T-helper 22 cell (primary cell): ENCODE data around the gene TFB2M.

Experiments used
- DNase-seq: peaks from one replicate; pipeline ENCODE4 v3.0.0-alpha.2; 2020; ENCODE audit warnings: low read depth

The TFB2M gene

DNA sequence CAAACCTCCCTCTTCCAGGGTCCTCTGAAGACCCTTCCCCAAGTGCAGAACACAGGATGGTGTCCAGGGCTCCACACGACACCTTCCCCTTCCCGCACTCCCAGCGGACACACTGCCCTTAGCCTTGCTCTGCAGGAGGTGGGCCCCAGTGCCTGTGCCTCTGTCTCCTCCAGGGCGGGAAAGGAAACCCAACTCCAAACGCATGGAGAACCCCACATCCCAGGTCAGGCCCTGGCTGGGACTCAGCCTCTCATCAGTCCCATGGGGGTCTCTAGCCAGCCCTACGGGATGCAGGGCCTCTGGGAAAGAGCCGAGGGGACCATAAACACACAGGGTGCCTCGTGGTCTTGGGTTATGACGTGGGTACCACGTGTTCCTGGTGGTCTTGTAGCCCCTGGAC, 53.4 kb downstream of the TFB2M start:
- no peak for DNase-seq

DNA sequence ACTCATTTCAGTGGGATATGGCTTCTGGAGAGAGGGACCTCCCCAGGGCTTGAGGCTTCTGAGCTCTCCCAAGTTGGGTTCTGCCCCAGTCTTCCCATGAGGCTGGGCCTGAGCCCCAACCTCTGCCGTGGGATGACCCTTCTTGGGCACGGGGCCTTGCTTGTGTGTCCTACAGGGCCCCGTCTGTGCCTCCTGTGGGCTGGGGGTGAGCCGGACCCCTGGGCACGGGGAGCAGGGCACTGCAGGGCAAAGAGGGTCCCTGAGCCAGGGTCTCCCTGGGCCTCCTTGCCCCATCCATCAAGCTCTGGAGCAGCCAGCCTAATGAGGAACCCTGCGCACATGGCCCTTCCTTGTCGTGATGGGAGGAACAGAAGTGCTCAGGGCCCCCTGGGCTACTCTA, 53.8 kb downstream of the TFB2M start:
- DNase-seq, result no peak

DNA sequence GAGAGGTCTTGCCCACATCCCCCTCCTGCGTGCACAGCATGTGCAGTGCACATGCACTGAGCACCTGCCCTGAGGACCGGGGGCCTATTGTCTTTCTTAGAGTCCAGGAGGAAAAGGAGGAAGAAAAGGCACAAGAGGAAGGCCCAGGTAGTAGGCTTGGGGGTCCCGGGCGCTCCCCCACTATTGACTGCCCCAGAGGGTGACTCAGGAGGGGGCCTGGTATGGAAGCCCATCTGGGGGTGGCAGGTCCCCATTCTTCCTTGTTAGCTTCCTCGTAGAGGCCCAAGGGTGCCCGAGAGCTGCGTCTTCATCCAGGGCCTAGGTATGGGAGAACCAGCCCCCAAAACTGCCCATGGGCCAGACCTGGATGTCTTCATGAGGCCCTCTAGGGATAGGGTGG, 54.9 kb downstream of the TFB2M start:
- DNase-seq, result no peak

DNA sequence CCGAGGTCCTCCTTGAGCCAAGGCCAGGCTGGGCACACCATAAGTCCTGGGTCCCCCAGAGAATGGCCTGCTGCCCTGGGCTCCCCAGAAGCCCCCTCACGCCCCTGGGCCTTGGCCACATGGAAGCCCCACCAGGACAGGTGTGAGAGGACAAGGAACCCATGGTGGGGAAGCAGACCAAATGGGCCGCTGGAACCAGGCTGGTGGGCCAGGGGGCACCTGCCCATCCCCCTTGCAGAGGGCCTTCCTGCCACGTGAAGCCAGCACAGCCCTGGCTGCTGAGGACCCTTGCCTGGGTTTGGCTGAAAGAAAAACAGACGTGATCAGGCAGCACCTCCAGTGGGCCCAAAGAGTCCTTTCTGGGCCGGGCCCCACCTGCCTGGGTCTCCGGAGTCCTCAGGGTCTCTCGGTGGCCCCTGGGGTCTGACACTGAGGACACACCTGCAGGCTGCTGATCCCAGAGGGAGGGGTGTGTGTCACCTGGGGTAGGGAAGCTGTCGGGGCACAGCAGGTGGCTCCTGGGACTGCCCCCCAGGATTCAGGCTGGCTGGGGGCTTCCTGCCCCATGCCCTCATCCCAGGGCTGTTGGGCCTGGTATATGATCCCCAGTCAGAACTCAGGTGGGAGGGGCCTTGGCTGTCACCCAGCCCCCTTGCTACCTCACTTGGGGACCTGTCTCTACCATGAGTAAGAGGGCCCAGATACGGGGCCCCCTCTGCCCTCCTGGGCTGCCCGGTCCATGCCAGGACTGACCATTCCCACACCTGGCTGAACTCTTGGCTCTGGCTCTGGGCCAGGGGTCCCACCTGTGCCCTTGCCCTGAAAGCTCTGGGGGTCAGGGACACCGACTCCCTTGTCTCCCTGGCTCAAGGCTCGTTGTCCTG, 55.7 kb downstream of the TFB2M start:
- no peak for DNase-seq

DNA sequence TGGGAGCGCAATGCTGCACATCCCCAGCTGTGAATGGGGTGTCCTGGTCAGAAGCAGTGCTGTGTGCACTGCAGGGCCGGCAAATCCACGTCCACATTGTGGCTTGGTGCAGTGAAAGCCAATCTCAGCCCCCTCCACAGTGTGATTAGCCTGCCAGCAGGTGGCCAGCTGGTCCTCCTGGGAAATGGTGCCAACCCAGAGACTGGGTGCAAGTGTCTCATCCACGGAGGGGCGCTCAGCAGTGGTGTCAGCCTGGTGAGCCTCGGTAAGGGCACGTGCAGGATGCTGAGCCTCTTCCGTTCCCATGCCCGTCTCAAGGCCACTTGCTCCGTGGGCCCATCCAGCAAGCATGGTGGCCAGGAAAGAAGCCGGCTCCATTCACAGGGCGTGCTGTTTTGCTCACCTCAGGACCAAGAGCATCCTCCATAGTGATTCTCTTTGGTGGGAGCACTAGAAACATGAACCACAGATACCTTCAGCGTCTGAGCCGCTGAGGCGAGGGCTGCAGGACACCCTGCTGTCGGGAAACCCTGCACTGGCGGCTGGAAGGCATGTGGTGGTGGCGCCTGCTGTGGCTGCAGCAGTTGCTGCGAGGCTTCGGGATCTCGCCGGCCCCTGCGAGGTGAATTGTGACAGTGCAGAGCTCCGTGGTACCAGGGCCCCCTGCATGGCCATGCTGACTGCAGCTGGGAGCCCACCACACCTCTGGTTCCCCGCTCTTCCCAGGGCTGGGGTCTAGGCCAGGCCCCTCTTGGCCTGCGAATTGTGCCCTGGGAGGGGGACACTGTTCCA, 57.0 kb downstream of the TFB2M start:
- DNase-seq, result no peak

DNA sequence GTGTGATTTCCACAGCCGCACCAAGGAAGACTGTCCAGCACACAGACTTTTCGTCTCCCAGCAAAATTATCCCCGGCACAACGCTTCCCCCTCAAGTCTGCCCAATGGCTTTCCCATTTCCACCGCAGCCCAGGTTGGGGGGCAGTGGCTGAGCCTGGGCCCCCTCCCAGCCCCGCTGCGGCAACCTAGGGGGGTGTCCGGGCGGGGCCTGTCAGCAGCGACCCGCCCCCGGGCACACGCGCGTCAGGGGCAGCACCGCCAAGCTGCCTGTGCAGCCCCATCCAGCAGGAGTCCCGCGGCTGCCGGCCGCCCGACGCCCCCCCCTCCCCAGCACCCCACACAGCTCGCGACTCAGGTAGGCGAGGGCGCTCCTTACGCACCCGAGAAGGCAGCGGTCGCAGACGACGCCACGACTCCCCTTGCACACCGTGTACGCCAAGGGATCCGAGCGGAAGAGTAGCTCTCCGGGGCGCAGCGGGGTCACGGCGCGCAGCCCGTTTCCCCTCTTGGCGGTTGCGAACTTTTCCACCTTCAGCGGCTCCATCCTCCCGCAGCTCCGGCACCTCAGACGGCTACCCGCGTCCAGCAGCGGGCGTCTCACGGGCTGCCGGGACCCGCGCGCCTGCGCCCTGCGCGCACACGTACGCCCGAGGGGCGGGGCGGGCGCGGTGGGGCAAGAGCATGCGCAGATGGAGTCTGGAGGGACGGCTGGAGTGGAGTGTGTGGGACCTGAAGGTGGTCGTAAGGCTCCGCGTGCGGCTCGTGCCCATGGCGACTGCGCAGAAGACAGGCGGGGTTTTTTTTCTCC, 59.2 kb downstream of the TFB2M start, which contains the start of gene SMYD3:
SMYD3 (minus strand) TSS at position 606 of the 808 bp plus-strand sequence.
- DNase-seq, result peak; percentile 63

DNA sequence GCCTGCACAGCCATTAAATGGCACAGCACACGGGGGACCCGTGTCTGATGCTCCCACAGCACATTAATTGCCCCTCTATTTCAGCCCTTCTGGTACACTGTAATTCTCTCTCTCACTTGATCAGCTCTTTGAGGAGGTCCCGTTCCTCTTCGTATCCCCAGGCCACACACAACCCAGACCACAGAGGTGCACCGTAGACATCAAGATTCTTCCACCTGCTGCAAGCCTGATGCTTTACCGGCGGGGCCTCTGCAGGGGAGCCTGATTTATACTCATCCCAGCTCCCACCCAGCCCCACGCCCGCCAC, 59.7 kb downstream of the TFB2M start:
- no peak for DNase-seq

DNA sequence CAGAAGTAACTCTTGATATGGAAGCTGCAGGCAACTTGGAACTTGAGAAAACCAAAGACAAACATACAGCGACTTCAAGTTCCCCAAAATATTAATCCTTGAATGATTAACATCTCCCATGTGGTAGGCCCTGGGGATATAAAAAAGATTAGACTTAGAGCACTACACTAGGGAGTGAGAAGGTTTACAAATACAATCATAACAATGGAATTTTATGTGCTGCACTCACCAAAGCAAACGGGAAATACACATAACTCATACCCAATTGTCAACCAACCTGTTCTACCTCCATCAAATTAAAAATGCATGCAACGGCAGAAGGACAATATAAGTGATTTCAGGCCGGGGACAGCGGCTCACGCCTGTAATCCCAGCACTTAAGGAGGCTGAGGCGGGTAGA, 62.7 kb downstream of the TFB2M start:
- no peak for DNase-seq

DNA sequence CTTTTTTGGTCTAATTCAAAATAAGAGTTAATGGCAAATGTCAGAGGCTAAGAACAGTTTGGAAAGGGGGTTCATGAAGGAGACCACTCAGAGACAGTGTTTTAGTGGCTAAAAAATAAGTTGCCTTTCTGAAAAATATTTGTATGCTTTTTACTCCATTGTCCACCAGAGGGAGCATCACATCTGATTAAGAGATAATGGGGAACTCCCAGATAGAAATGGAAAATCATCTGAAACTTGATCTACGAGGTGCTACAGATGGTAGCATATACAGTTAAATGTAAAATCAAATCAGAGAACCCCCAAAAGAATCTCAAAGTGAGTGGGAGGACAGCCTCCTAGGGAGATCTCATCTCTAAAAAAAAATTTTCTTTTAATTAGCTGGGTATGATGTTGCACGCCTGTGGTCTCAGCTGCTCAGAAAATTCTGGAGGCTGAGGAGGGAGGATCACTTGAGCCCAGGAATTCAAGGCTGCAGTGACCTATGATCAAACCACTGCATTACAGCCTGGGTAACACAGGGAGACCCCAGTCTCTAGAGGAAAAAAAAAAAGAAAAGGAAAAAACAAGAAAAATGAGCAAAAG, 68.6 kb downstream of the TFB2M start:
- no peak for DNase-seq

DNA sequence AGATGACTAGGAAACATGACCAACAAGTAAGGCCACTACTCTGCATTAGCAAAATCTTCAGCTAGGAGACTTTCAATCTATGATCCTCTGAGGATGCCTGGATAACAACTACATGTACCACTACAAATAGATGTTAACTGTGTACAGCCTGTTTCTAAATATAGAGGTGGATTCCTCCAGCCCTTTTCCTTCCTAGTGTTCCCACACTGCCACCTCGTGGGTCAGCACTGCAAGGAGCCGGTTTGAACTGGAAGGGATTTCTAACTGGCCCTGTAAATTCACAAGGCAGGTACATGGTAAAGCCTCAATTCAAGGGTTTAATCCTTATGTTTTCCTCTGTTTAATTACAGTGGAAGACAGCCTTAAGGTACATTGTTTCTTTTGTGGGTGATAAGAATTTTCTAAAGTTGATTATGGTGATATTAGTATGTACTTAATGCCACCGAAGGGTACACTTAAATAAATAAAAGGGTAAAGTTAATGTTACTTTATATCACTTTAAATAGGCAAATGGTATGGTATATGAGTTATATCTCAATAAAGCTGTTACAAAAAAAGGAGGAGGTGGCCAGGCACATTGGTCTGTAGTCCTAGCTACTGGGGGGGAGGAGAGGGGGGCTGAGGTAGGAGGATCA, 73.3 kb downstream of the TFB2M start:
- DNase-seq, result no peak

DNA sequence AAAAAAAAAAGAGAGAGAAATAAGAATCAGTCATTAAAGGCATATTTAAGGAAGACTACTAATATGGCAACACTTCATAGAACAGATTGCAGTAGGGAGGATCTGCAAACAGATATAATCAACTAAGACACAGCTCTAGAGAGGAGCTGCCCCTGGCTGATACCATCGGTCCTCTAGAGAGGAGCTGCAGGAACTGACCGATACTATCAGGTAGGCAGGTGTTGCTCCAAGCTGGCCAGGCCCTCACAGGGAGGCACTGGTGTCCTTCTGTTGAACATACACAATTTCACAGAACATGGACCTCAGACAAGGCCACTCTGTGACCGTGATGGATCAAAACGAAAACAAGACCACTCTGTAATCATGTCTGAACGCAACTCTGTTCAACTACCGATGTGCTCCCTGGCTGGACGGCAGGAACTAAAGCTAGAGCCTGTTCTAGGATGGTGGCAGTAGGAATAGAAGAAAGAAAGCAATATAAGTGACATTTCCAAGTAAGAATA, 74.5 kb downstream of the TFB2M start:
- DNase-seq, result no peak
